IPS DF 6.9 (cell line): ENCODE measurements around the gene SELENON.

ENCODE experiments used
- DNase-seq: peaks from one replicate; pipeline ENCODE4 v3.0.0-alpha.2; 2013; ENCODE audit warnings: low read depth, low spot score
- H3K27ac ChIP-seq: one replicate; pipeline ENCODE4 v1.5.1; 2013; ENCODE audit warnings: low read length, control low read depth
- H3K27me3 ChIP-seq: 2 replicates; pipeline ENCODE4 v1.6.1; 2013; ENCODE audit warnings: mild to moderate bottlenecking, low read length; ENCODE audit not compliant: control insufficient read depth, insufficient read depth
- H3K36me3 ChIP-seq: 2 replicates; pipeline ENCODE4 v1.6.1; 2013; ENCODE audit warnings: low read length; ENCODE audit not compliant: control insufficient read depth, insufficient read depth
- H3K4me1 ChIP-seq: 2 replicates; pipeline ENCODE4 v1.6.1; 2013; ENCODE audit warnings: low read length; ENCODE audit not compliant: control insufficient read depth, insufficient read depth
- H3K4me3 ChIP-seq: 2 replicates; pipeline ENCODE4 v1.5.1; 2013; ENCODE audit warnings: mild to moderate bottlenecking, low read length
- H3K9me3 ChIP-seq: 2 replicates; pipeline ENCODE4 v1.6.1; 2013; ENCODE audit warnings: low read length, inconsistent platforms; ENCODE audit not compliant: control insufficient read depth, insufficient read depth
- WGBS: extraction: QIAGEN DNeasy Blood & Tissue Kit; methylation state at CpG from one replicate; pipeline ENCODE4 v1.1.7; 2013; ENCODE audit warnings: mixed read lengths, missing lambda C conversion rate; ENCODE audit not compliant: insufficient read length, insufficient coverage; 5-methylcytosine and 5-hydroxymethylcytosine counted together

Gene SELENON

GRCh38 chr1:25771221-25772114 lies 28.5 kb upstream of the SELENON start:
- Histone ChIP-seq H3K27me3 (no peaks in the 10 kb centered on the region), H3K4me1 (peaks cover 1% of the 10 kb centered on the region; the same call in 1 of the 2 replicates), H3K36me3 (no peaks in the 10 kb centered on the region), H3K9me3 (no peaks in the 10 kb centered on the region), H3K4me3 (no peak overlapping the region), H3K27ac (no peak overlapping the region)
- DNase-seq = no peak
- no CpG with 5 or more reads among the region's 34 CpGs for WGBS

- DNase-seq = no peak
- H3K27me3 ChIP-seq = no peaks in the 10 kb centered on the region
- peaks cover 1% of the 10 kb centered on the region for H3K4me1 ChIP-seq
- no CpG with 5 or more reads among the region's 5 CpGs for WGBS
- no peaks in the 10 kb centered on the region for H3K36me3 ChIP-seq
- no peak overlapping the region for H3K4me3 ChIP-seq
- H3K9me3 ChIP-seq = no peaks in the 10 kb centered on the region
- H3K27ac ChIP-seq = no peak overlapping the region
These were observed 27.8 kb upstream of the SELENON start for GRCh38 chr1:25772164-25772563.

GRCh38 chr1:25772692-25773245 lies 27.2 kb upstream of the SELENON start:
- Histone ChIP-seq H3K36me3 (no peaks in the 10 kb centered on the region), H3K4me3 (no peak overlapping the region), H3K27ac (no peak overlapping the region), H3K27me3 (no peaks in the 10 kb centered on the region), H3K9me3 (no peaks in the 10 kb centered on the region), H3K4me1 (peaks cover 1% of the 10 kb centered on the region)
- WGBS = no CpG with 5 or more reads among the region's 5 CpGs
- DNase-seq = no peak

GRCh38 chr1:25773441-25774125 lies 26.4 kb upstream of the SELENON start:
- no peak overlapping the region for H3K27ac ChIP-seq
- H3K27me3 ChIP-seq = no peaks in the 10 kb centered on the region
- no peak overlapping the region for H3K4me3 ChIP-seq
- no peaks in the 10 kb centered on the region for H3K9me3 ChIP-seq
- no peak for DNase-seq
- WGBS = no CpG with 5 or more reads among the region's 4 CpGs
- H3K36me3 ChIP-seq = no peaks in the 10 kb centered on the region
- H3K4me1 ChIP-seq = peaks cover 1% of the 10 kb centered on the region

GRCh38 chr1:25774206-25774803 lies 25.7 kb upstream of the SELENON start:
- Histone ChIP-seq H3K4me3 (no peak overlapping the region), H3K27me3 (no peaks in the 10 kb centered on the region), H3K27ac (no peak overlapping the region), H3K9me3 (no peaks in the 10 kb centered on the region), H3K36me3 (no peaks in the 10 kb centered on the region), H3K4me1 (peaks cover 1% of the 10 kb centered on the region)
- DNase-seq = no peak
- no CpG with 5 or more reads among the region's 13 CpGs for WGBS

GRCh38 chr1:25774921-25775771 lies 24.8 kb upstream of the SELENON start:
- H3K27ac ChIP-seq = no peak overlapping the region
- H3K4me1 ChIP-seq = peaks cover 3% of the 10 kb centered on the region
- WGBS = no CpG with 5 or more reads among the region's 16 CpGs

GRCh38 chr1:25779388-25779787 lies 20.6 kb upstream of the SELENON start:
- WGBS = no CpG with 5 or more reads among the region's 8 CpGs
- Histone ChIP-seq H3K36me3 (no peaks in the 10 kb centered on the region), H3K27me3 (no peaks in the 10 kb centered on the region), H3K27ac (no peak overlapping the region), H3K9me3 (no peaks in the 10 kb centered on the region), H3K4me3 (no peak overlapping the region), H3K4me1 (peaks cover 9% of the 10 kb centered on the region)
- no peak for DNase-seq

More at GRCh38 chr1:25774921-25775771, 24.8 kb upstream of the SELENON start:
- Histone ChIP-seq H3K9me3 (no peaks in the 10 kb centered on the region), H3K4me3 (no peak overlapping the region), H3K27me3 (no peaks in the 10 kb centered on the region), H3K36me3 (no peaks in the 10 kb centered on the region)
- no peak for DNase-seq

GRCh38 chr1:25779894-25780293 lies 20.1 kb upstream of the SELENON start:
- H3K36me3 ChIP-seq = no peaks in the 10 kb centered on the region
- H3K4me3 ChIP-seq = no peak overlapping the region
- H3K27me3 ChIP-seq = no peaks in the 10 kb centered on the region
- no CpG with 5 or more reads among the region's 4 CpGs for WGBS
- H3K4me1 ChIP-seq = peaks cover 9% of the 10 kb centered on the region
- no peak overlapping the region for H3K27ac ChIP-seq
- H3K9me3 ChIP-seq = no peaks in the 10 kb centered on the region
- no peak for DNase-seq

- WGBS = no CpG with 5 or more reads among the region's 14 CpGs
- Histone ChIP-seq H3K4me1 (peaks cover 9% of the 10 kb centered on the region), H3K27ac (no peak overlapping the region), H3K27me3 (no peaks in the 10 kb centered on the region), H3K9me3 (no peaks in the 10 kb centered on the region), H3K36me3 (no peaks in the 10 kb centered on the region), H3K4me3 (no peak overlapping the region)
- DNase-seq = no peak
These were observed 19.5 kb upstream of the SELENON start for GRCh38 chr1:25780318-25781129.
